Measurements from ENCODE around the gene TTC22.

Gene TTC22

DNA sequence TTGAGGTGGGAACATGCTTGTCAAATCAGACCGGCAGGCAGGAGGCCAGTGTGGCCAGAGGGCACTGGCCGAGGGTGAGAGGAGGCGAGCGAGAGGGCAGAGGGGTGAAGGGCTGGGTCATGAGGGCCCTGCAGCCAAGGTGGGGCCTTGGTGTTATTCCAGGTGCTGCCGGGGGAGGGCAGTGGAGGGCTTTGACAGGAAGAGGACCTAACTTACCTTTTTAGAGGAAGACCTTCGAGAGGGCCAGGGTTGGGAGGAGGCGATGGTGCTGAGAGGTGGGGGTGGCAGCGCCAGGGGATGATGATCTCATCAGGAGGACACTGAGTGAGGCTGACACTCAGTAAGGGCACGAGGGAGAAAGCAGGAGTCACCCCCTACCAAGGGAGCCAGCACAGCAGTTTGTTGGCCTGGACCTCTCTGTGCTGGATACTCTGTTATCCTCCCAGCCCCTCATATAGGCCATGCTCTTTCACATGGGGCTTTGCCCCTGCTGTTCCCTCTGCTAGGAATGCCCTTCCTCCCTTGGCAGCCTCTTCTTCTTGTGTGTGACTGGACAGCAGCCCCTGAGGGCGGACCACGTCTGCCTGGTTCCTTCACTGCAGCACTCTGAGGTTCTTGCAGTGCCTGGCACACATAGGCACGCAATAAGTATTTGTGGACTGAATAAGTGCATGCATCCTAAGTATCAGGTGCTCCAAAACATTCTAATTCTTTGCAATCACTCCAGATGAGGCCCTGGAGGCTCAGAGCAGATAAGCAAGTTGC, 7.5 kb upstream of the TTC22 start:
- no peak for DNase-seq (ENCODE audit: low read depth)

DNA sequence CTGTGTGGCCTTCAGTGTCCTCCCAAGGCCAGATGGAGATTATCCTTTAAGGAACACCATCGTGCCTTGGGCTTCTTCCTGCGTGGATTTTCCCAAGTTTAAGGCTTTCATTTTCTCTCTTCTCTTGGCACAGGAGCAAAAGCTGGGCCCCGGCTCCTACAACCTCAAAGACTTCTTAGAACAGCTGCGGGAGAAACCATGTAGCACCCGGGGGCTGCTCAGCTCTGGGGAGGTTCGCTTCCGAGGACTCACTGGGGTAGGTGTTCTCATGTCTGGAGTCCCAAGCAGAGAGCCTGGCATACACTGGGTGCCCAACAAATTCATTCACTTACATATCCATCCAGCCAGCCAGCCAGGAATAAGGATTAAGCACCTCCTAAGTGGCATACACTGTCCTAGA, 6.6 kb upstream of the TTC22 start:
- DNase-seq (ENCODE audit: low read depth), result no peak

DNA sequence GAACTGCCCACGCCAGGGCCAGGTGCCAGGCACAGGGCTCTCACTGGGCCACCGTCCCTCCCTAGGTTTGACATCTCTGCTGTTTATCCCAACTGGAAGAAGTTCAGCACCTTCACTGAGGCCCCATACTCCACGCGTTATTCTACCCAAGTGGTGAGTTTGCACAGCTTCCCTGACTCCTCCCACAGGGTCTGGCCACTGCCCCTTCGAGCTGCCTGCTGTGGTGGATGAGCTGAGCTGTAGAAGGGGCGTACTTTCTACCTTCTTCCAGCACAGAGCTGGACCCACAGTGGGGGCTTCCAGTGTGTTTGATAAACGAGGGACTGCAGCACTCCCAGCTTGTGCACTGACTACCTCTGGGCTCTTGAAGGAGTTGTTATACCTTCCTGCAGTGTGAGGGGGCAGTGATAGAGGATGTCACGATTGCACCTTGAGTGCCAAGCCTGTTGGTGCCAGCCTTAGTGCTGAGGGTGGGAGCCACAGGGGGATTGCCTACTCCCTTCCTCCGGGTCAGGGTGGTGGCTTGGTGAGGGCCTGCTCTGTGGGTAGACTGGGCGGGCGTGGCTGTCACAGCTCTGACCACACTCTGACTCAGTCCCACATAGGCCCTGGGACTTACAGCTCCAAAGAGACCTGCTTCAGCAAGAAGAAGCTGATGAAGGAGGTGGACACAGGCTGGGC, 5.9 kb upstream of the TTC22 start:
- DNase-seq (ENCODE audit: low read depth), result no peak

DNA sequence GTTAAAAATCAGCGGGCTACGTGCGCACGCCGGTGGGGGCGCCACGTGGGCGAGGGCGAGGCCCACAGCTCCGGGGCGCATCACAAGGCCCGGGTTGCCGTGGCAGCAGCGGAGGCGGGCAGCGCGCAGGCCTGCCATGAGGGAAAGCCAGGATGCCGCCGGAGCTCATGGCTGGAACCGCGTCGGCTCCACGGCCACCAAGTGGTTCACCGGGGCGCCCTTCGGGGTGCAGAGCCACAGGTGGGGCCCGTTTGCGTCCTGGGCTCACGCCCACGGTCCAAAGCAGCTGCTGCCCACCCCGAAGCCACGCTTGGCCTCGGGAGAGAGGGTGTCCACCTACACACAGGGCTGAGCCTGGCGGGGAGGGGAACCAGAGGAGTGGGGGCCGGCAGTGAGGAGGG, 4.9 kb upstream of the TTC22 start:
- no peak for DNase-seq (ENCODE audit: low read depth)

DNA sequence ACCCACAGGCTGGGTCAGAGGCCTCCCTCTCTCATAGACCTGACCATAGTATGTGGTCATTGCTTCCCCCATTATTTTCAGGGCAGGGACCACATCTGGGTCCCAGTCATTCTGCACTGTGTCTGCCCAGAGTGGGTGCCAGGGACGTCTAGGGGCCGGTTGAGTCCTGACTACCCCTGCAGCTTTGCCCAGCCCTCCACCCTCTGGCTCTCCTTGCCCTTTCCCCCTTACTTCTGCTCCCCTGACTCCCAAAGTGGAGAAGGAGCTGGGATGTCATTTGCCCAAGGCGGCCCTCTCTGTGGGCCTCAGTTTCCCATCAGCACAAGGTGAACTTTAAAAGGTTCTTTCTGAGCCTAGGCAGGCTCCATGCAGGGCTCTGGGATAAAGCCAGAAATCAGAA, 4.3 kb upstream of the TTC22 start:
- no peak for DNase-seq (ENCODE audit: low read depth)

DNA sequence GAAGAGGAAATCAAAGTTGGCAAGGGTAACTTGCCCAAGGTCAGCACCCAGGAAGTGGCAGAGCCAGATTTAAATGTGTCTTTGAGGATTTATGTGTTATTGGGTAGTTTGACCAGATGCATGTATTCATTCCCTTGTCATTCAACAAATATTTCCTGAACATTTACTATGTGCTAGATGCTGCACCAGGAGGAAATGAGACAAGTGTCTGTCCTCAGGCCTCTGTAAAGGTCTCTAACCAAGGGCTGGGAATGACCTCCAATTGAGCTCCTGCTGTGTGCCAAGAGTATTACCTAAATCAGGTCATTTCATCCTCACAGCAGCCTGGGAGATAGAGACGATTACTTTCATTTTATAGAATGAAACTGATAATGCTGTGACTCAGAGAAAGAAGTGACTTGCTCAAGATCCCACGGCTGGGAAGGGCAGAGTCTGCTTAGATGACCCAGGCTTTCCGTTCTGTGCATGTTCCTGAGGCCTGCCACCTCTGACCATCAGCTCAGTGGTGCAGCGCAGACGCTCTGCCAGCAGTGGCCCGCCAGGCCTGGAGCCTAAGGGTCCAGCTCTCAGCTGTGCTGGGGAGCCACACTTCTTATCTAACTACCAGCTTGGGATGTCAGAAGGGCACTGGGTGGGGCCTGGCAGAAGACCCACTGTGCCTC, 3.5 kb upstream of the TTC22 start:
- DNase-seq (ENCODE audit: low read depth), result no peak

DNA sequence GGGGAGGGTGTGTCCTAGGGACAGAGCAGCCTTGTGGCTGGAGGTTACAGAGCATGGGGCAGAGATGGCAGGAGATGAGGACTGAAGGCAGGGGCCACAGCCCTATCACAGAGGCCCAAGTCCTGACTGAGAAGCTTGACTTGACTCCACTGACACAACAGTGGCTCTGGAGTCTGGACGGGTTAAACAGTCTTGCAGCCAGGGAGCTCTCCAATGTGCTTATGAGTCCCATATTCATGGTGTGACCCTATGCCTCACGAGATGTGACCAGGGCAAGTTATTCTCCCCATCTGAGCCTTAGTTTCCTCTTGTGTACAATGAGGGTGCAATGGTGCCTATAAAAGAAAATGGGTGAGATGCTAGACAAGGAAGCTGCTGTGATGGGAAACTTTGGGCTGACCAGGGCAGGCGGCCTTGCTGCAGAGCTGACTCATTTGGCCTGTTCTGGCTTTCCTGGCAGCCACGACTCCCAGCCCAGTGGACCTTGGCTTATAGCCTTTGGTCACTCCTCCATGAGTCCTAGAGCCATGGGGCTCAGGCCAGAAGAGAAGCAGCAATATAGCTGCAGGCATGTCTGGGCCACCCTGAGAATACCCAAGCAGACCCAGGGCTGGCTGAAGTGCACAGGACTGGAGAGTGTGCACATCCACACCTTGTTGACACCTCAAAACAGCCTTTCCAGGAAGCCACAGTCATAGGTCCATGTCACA, 2.8 kb upstream of the TTC22 start:
- DNase-seq (ENCODE audit: low read depth), result no peak

DNA sequence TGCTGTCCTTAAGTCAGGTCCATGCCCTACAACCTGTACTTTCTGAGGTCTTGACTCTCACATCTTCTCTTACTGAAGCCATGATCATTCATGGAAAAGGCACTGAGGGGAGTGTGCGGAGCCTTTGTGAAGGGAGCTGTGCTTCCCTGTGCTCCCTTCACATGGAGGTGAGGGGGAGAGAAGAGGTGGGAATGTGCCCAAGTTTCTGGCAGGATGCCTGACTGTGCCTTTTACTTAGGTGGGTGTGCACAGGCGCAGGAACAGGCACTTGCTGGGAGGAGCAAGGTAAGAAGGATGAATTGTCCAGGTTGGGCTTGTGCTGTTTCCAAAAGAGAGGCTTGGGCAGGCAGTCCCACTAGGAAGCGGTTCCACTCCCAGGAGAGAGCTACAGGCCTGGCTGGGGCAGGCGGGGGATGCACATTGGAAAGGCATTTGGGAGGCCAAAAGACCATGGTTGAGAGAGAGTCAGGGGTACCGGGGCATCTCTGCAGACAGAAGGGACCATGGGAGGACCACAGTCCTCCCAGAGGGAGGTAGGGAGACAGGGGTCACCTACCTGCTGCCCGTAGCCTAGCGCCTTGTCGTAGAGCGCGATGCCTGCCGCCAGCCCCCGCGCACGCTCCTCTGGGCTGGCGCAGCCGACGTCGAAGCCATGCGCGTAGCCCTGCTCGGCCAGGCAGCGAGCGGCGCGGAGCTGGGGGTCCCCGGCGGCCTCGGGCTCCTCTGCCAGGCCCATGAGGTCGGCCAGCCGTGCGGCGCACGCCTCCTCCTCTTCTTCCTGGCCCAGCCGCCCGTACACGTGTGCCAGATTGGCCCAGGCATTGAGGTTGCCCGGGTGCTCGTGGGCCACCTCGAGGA, 853 bp downstream of the TTC22 start:
- DNase-seq (ENCODE audit: low read depth), result no peak

DNA sequence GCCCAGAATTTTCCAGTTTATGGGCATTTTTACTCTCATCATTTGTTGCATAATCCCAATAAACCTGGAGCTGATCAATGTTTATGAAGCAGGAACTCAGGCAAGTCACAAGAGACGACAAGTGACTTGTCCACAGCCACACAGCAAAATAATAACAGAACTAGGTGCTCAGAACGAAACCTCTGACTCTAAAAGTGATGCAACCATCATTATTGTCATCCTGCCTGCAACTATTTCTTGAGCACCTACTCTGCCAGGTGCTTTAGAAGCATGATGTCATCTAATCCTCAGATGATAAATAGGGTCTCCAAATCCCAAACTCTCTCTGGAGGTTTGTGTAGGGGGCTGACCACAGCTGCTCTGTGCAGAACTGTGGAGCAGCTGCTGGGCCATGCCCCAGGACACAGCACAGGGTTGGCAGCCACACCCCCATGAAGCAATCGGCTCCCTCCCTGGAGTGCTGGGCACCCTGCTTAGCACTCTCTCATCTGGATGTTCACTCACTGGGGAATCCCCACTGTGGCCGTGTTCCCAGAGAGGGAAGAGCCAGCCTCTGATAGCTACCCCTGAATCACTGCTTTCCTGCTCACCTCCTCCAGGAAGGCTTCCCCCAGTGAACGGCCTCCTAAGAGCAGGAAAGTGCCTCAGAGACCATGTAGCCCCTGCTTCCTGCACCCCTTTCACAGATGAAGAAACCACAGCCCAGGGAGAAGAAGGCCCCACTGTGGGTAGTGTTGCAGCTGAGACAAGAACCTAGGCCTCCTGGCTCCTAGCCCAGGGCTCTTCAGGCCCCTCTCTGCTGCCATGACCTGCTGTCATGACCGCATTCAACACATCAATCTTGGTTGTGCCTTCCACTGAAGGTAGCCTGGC, 2.1 kb downstream of the TTC22 start:
- no peak for DNase-seq (ENCODE audit: low read depth)

DNA sequence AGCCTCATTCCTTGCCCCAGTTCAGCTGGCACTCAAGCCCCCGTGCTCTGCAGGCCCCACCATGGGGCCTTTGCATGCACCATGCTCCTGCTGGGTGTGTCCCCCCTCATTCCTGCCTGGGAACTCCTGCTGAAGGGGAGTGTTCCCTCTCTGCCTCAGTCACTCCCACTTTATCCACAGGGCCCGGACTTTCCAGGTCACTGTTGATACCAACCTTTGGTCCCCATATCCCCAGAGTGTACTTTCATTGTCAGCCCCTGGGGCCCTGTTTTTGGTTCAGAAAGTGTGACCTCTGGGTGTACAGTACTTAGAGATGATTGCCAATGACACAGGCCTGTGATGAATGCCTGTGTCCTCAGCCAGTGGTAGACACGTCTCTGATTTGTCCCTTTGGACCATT, 2.9 kb downstream of the TTC22 start:
- DNase-seq (ENCODE audit: low read depth), result no peak

DNA sequence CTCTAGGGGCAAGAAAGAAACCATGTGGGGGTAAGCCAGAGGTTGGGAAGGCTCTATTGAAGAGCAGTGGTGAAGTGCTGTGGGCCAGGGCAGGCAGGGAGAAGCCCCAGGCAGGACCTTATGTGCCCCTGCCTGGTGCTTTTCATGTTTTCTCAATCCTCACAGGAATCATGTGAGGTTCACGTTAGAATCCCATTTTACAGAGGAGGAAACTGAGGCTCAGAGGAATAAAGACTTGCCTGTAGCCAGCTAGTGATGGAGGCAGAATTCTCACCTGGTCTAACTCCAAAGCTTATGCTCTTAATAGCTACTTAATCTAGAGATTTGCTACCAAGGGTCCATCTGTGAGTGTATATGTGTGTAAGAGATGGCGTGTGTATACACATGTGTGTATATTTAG, 4.2 kb downstream of the TTC22 start:
- no peak for DNase-seq (ENCODE audit: low read depth)

DNA sequence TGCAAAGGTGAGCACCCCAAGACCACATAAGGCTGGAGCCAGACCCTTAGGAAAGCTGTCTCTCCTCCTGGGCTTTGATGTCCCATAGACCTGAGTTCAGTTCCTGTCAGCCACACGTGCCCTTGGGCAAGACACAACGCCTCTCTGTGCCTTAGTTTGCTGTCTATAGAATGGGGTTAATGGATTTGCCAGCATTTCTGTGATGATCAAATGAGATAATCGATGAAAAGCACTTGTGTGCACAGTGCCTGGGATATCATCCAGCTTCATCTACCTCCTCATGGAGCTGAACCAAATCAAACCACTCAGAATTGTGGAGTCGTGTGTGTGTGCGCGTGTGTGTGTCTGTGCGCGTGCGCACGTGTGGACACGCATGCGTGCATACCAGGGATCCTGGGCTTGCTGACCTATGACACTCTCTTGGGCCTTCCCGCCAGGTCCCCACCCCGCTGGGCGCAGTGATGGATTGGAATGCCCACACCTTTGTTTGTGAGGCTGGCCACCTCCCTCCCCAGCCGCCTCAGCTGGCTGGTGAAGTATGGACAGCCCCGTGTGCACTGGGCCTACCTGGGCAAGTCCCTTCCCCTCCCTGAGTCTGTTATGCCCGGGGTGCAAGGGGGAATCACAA, 5.2 kb downstream of the TTC22 start:
- DNase-seq (ENCODE audit: low read depth), result no peak

DNA sequence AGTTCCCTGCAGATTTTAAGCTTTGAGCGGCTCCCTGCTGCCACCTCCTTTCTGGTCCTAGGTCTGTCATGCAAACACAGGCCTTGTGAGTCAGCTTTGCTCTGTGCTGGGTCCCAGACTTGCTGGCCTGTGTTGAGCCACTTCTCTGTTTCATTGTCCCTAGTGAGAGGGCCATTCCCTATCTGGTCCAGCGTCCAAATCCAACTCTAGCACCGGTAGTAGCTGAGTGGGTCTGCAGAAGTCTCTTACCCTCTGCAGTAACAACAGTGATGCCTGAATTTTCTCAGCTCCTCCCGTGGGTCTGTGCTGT, 5.8 kb downstream of the TTC22 start:
- no peak for DNase-seq (ENCODE audit: low read depth)

DNA sequence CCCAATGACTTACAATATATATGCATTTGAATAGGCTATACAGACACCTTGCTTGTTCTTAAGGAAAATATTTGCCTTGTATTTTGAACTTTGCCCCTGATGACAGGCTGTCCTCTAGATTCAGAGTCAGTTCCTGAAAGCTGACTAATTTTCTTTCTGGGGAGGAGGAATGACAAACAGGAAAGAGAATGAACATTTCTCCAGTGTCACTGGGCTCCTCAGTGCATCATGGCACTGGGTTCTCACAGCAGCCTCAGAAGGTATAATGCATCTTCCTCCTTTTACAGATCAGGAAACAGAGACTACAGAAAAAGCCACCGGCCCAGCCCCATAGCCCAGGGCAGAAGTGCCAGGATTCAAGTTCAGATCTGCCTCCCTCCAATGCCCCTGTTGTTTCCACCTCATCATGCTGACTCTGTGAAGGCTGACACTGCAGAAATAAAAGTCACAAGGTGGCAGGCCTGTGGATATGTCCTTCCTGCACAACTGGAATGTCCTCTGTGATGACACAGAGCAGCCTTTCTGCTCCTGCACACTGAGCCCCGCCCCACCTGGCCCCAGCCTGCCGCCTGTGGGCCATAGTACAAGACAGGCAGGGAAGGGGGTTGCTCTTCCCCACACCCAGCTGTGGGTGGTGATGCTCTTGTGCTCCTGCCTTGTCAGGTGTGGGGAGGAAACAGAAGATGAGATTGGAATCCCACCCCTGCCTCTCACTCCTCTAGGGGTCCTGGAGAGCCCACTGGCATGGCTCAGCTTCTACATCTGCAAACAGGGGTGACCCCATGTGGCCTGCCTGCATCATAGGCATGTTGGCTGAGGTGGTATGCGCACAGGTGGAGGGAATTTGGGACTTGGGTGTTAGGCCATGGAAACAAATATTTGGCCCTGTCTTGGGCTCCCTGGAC, 6.4 kb downstream of the TTC22 start:
- no peak for DNase-seq (ENCODE audit: low read depth)

DNA sequence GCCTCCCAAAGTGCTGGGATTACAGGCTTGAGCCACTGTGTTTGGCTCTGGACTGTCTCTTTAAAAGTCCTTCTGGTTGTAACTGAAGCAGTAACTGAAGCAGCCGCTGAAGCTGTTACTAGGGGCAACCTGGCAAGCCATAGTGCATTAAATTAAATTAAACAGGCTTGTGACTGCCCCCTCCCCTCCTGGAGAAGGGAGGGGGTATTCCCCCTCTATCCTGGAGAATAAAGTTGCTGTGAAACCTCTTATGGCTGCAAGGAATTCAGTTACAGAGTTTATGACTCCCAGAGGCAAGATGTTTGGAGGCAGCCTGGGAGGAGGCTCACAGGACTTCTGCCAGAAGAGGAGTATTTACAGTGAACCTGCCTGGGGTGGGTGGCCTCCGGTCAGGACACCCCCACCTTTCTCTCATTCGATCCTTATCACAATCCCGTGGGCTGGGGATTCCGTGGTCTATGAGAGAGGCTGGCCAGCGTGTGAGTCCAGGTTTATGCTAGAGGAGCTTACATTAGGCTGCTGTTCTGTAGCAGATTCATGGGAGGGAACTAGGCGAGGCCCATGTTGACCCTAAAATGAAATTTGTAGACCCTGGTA, 8.3 kb downstream of the TTC22 start:
- DNase-seq (ENCODE audit: low read depth), result no peak

DNA sequence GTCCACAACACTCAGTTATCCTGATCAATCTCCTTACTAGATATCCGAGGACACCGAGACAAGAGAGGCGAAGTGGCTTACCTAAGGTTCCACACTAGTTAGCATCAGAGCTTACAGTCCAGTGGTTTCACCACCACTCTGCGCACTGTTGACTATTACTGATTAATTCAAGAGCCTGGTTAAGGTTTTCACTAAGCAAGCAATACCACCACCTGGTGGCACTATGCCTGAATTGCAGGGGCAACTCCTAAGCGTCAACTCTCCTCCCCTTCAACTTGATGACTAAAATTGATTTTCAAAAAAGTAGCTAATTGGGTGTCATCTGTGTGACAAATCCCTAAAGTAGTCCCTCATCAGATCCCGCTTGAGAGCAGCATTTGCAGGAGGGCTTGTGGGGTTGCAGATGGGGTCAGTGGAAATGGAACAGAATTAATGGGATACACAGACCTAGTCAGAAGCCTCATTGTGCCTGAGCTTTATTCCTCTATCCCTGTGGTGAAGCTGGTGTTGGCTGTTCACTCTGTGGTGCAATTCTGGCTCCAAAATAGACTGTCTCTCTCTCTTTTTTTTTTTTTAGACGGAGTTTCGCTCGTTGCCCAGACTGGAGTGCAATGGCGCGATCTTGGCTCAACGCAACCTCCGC, 9.1 kb downstream of the TTC22 start:
- no peak for DNase-seq (ENCODE audit: low read depth)

DNA sequence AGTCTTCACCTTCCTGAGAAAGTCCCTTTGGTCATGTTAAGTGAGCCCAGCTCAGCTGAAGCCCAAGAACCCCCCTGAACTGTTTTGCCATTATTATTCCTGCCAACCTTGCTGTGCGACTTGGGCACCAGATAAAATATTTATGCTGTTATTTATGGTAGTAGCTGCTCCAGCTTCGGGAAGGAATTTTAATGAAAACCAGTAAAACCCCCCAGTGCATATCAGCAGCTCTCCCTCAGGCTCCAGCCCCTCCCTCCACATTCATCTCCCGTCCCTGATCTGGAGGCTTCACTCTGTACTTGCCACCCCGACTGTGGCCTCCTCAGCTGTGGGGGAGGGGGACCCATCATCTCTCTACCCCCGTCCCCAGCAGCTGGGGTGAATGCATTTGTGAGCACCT, 12.7 kb downstream of the TTC22 start:
- no peak for DNase-seq (ENCODE audit: low read depth)

DNA sequence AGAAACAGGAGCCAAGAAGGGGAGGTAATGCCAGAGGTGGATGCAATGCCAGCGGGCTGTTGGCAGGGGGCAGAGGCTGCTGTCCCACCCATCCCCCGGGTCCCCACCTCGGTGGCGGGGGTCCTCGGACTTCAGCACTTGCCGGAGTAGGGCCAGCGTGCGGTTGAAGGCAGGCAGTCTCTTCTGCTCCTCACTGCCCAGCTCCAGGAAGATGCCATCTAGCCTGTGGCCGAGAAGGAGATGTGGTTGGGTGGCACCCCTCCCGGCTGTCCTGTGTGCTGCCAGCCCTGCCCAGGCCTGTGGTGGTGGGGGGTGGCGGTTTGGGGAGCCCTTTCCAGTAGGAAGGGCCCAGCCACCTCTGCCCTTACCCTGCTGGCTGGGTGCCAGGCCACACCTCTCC, 13.5 kb downstream of the TTC22 start:
- DNase-seq (ENCODE audit: low read depth), result no peak

DNA sequence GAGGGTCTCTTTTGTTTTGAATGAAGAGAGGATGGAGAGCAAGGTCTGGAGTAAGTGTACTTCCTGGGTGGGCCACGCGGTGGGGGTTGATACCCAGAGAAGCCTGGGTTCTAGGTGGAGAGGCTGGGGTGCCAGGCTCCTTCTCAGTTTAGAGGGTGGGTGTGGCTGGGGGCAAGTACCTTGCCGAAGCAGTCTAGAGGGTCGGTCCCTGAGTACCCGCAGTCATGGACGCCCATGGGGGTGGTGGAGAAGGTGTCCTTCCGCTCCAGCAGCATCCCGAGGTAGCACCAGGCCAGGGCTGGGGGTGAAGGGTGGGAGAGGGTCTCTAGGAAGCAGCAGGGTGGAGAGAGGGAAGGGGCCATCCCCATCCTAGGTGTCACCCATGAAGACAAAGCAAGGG, 14.3 kb downstream of the TTC22 start:
- no peak for DNase-seq (ENCODE audit: low read depth)

All from stimulated activated CD8-positive, alpha-beta memory T cell treated with anti-CD3 and anti-CD28 coated beads, Interleukin-12 subunit alpha, Interleukin-12 subunit beta, amount 100 ng/mL, for 1 hour (primary cell).